ENCODE data around the gene ERCC8. TPM values are rescaled to one million over a fixed set of nuclear protein-coding genes. Genes with fewer than 3 reads are reported as not detected.

ERCC8 gene
- total and polyA plus RNA-seq, 9 of the 15 experiments (the other 6 are each of a cell fraction or from before 2014, with no cell fraction given): 10.1 to 41.8 (median 24.4) TPM

DNA sequence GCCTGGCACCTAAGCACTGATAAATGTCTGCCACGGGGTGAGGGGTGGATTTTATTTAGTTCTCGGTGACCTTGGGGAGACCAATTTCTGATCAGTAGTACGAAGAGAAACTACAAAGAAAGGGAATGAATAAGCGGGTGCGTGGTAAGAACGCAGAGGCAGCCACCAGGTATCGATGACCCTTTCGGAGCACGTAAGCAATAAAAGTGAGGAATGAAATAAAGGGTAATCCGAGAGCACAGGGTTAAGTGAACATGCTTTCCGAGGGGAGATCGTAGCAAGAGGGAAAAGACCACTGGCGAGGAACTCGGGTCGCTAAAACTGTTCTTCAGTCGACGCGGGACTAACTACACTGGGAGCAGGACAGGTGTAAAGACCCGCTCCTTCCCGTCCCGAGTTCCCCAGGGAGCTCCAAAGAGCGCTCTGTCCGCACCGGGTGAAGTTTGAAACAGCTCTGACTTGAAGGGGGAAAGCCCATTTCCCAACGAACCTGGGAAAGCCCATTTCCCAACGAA is 101.9 kb downstream of the ERCC8 start:
- intact Hi-C loops (cut with micrococcal nuclease) (loop anchor here (5.0 to 10.0 kb wide), 3 partner anchors 141 to 322 kb away; partner anchors contain the start of genes DEPDC1B and SMIM15), in situ Hi-C loops (cut with MboI) (no loop called here)
- Histone ChIP-seq H2AFZ (ENCODE audit: low read depth, low read length) (peak overlapping the region; percentile 82), H3K4me3 (peak overlapping the region; percentile 68), H3K9me3 (replicated peaks; ENCODE audit: control insufficient read depth, insufficient read depth, low read depth, low read length) (no peaks in the 10 kb centered on the region), H3K4me1 (replicated peaks in 1 of 2; ENCODE audit: control insufficient read depth in 2 of 2, insufficient read depth in 2 of 2, low read length in 2 of 2) (peaks cover 9 to 14% of the 10 kb centered on the region in 2 experiments; a peak in 4 of 5 replicates), H3K4me2 (ENCODE audit: insufficient read depth, low read length) (peak overlapping the region; percentile 79), H3K27ac (ENCODE audit: extremely low read depth, low read depth, low read length) (no peak overlapping the region; the same call in 2 of the 3 replicates), H3K9ac (ENCODE audit: insufficient read depth in 1 of 2, low read depth in 2 of 2, low read length in 2 of 2) (peak overlapping the region; percentile 54 to 89; a peak in 2 of 4 replicates), H3K27me3 (ENCODE audit: control insufficient read depth in 2 of 2, insufficient read depth in 2 of 2, low read length in 2 of 2) (peaks cover 0 to 14% of the 10 kb centered on the region in 2 experiments; a peak in 3 of 5 replicates), H3K9me1 (ENCODE audit: control insufficient read depth, insufficient read depth, low read length) (no peaks in the 10 kb centered on the region), H4K20me1 (replicated peaks; ENCODE audit: control insufficient read depth, insufficient read depth, low read length) (no peaks in the 10 kb centered on the region), H3K36me3 (ENCODE audit: control insufficient read depth, insufficient read depth, low read length) (no peaks in the 10 kb centered on the region), H3K79me2 (ENCODE audit: control insufficient read depth, insufficient read depth, low read length) (peaks cover 6% of the 10 kb centered on the region; the same call in 1 of the 3 replicates)
- DNase-seq (ENCODE audit: extremely low read depth in 1 of 4, low spot score in 3 of 4): no peak
- 17% methylated on average over 15 of the region's 26 CpGs for WGBS (ENCODE audit: insufficient coverage, low coverage, missing lambda C conversion rate)
- CTCF ChIA-PET (ENCODE audit: low intra/inter-chr PET ratio): no interaction called here
- BruUV-seq (replicated peaks): no TSS peak
- no peak for FAIRE-seq
- TF ChIP-seq, protein P1, sequence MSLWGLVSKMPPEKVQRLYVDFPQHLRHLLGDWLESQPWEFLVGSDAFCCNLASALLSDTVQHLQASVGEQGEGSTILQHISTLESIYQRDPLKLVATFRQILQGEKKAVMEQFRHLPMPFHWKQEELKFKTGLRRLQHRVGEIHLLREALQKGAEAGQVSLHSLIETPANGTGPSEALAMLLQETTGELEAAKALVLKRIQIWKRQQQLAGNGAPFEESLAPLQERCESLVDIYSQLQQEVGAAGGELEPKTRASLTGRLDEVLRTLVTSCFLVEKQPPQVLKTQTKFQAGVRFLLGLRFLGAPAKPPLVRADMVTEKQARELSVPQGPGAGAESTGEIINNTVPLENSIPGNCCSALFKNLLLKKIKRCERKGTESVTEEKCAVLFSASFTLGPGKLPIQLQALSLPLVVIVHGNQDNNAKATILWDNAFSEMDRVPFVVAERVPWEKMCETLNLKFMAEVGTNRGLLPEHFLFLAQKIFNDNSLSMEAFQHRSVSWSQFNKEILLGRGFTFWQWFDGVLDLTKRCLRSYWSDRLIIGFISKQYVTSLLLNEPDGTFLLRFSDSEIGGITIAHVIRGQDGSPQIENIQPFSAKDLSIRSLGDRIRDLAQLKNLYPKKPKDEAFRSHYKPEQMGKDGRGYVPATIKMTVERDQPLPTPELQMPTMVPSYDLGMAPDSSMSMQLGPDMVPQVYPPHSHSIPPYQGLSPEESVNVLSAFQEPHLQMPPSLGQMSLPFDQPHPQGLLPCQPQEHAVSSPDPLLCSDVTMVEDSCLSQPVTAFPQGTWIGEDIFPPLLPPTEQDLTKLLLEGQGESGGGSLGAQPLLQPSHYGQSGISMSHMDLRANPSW (CRISPR knock-in tag; IDR thresholded peaks at IDR 0.05): no peak
- peak; percentile 6 for TF ChIP-seq SAP30 (IDR thresholded peaks at IDR 0.05; ENCODE audit: borderline replicate concordance, insufficient read depth, low read depth, low read length, poor library complexity, severe bottlenecking)
- peak; percentile 32 for ATAC-seq
- POLR2A ChIA-PET: interaction anchor here (1.0 kb wide), 1 partner anchor 22 kb away, joined by 3 read pairs; no protein-coding TSS in a partner anchor

Data from K562 (cell line).